Neutrophil (primary cell): Measurements from ENCODE around the gene ST7.

Experiments used
- H3K27ac ChIP-seq: fragments of 200-600 bp; sonication (generic); 2 replicates; pipeline ENCODE4 v1.5.1; 2016; ENCODE audit warnings: mild to moderate bottlenecking, moderate library complexity
- H3K27me3 ChIP-seq: fragments of 200-600 bp; sonication (generic); 2 replicates; pipeline ENCODE4 v1.6.0; 2016; ENCODE audit warnings: mild to moderate bottlenecking
- H3K36me3 ChIP-seq: fragments of 200-600 bp; sonication (generic); 2 replicates; pipeline ENCODE4 v1.5.1; 2017
- H3K4me1 ChIP-seq, 2 experiments: fragments of 200-600 bp in 1 of 2; sonication (generic) in 1 of 2; 1 replicate in 1 of 2; 2 replicates in 1 of 2; pipeline versions ENCODE4 v1.5.1 to v1.6.1; 2013 to 2016; ENCODE audit warnings: low read depth in 1 of 2, low read length in 1 of 2, mild to moderate bottlenecking in 1 of 2, moderate library complexity in 1 of 2; ENCODE audit not compliant: control insufficient read depth in 1 of 2, insufficient read depth in 1 of 2
- H3K4me3 ChIP-seq, 2 experiments: fragments of 200-600 bp in 1 of 2; sonication (generic) in 1 of 2; 1 replicate in 1 of 2; 2 replicates in 1 of 2; pipeline ENCODE4 v1.5.1; 2013 to 2016; ENCODE audit warnings: low read depth in 1 of 2, low read length in 1 of 2, mild to moderate bottlenecking in 1 of 2, moderate library complexity in 1 of 2
- H3K9me3 ChIP-seq: fragments of 200-600 bp; sonication (generic); 2 replicates; pipeline ENCODE4 v1.5.1; 2016
- CTCF ChIP-seq: fragments of 200-600 bp; sonication (generic); IDR thresholded peaks from 2 replicates; pipeline ENCODE4 v1.5.1; 2016; ENCODE audit warnings: antibody characterized with exemption

Gene ST7

GRCh38 chr7:117011419-117012260 lies 58.3 kb downstream of the ST7 start:
- no peak overlapping the region for H3K27ac ChIP-seq
- no peak for TF ChIP-seq CTCF
- H3K4me3 ChIP-seq = no peak overlapping the region
- H3K9me3 ChIP-seq = no peaks in the 10 kb centered on the region
- peaks cover 0 to 7% of the 10 kb centered on the region in 2 experiments for H3K4me1 ChIP-seq
- H3K36me3 ChIP-seq = no peaks in the 10 kb centered on the region
- peaks cover 6% of the 10 kb centered on the region for H3K27me3 ChIP-seq

GRCh38 chr7:117012284-117012683 lies 59.0 kb downstream of the ST7 start:
- peaks cover 0 to 7% of the 10 kb centered on the region in 2 experiments for H3K4me1 ChIP-seq
- H3K27me3 ChIP-seq = peaks cover 6% of the 10 kb centered on the region
- H3K9me3 ChIP-seq = no peaks in the 10 kb centered on the region
- H3K4me3 ChIP-seq = no peak overlapping the region
- H3K36me3 ChIP-seq = no peaks in the 10 kb centered on the region
- TF ChIP-seq CTCF = no peak
- no peak overlapping the region for H3K27ac ChIP-seq

GRCh38 chr7:117012696-117013095 lies 59.4 kb downstream of the ST7 start:
- H3K4me1 ChIP-seq = peaks cover 0 to 7% of the 10 kb centered on the region in 2 experiments
- no peak for TF ChIP-seq CTCF
- no peaks in the 10 kb centered on the region for H3K36me3 ChIP-seq
- H3K9me3 ChIP-seq = no peaks in the 10 kb centered on the region
- H3K27me3 ChIP-seq = peaks cover 6% of the 10 kb centered on the region
- H3K27ac ChIP-seq = no peak overlapping the region
- no peak overlapping the region for H3K4me3 ChIP-seq

GRCh38 chr7:117014099-117014656 lies 60.9 kb downstream of the ST7 start:
- Histone ChIP-seq H3K4me1 (peaks cover 0 to 7% of the 10 kb centered on the region in 2 experiments), H3K27ac (no peak overlapping the region), H3K27me3 (peaks cover 6% of the 10 kb centered on the region), H3K36me3 (no peaks in the 10 kb centered on the region), H3K9me3 (no peaks in the 10 kb centered on the region), H3K4me3 (no peak overlapping the region)
- TF ChIP-seq CTCF = no peak

- Histone ChIP-seq H3K9me3 (no peaks in the 10 kb centered on the region), H3K27ac (no peak overlapping the region), H3K4me3 (peak overlapping the region in 1 of 2 experiments; percentile 17), H3K36me3 (no peaks in the 10 kb centered on the region), H3K4me1 (peaks cover 0 to 7% of the 10 kb centered on the region in 2 experiments), H3K27me3 (peaks cover 6% of the 10 kb centered on the region)
- TF ChIP-seq CTCF = no peak
Observed at GRCh38 chr7:117014673-117015133, 61.4 kb downstream of the ST7 start.
